IMR-90 (cell line): ENCODE measurements around the gene MYO1D. TPM values are rescaled to one million over a fixed set of nuclear protein-coding genes. Genes with fewer than 3 reads are reported as not detected.
A peak's percentile ranks its signal among the peaks of the same experiment; 100 is the strongest.

ENCODE experiments used
- ATAC-seq: fragments of 200-7000 bp; cut with Tn5 transposase; 2 replicates; pipeline ENCODE4 v1.9.1; 2020; ENCODE audit warnings: low read depth, mild to moderate bottlenecking, moderate library complexity
- BruUV-seq: library from RNA; stranded (reverse); fragments of 400-500 nt; replicated peaks from 2 replicates; lab custom pipeline; 2021; lab: Mats Ljungman, UMichigan
- CTCF ChIA-PET: fragments of 300-600 bp; formaldehyde crosslinking; extraction: SDS; loops from one replicate; lab custom pipeline; 2021; ENCODE audit warnings: antibody characterized with exemption; lab: Yijun Ruan, JAX
- POLR2A ChIA-PET: fragments of 300-600 bp; sonication (Branson Sonifier 250); formaldehyde crosslinking; loops from one replicate; lab custom pipeline; 2022; ENCODE audit warnings: antibody characterized with exemption; ENCODE audit not compliant: unreplicated experiment; lab: Charles Lee
- DNase-seq: peaks from one replicate; pipeline ENCODE4 v3.0.0; 2013
- H2AFZ ChIP-seq: replicated peaks from 2 replicates; pipeline ENCODE3; 2013; ENCODE audit warnings: low read length, mild to moderate bottlenecking; ENCODE audit not compliant: poor library complexity
- H2AK5ac ChIP-seq: 2 replicates; pipeline ENCODE4 v1.6.1; 2013; ENCODE audit warnings: low read depth, low read length, inconsistent platforms
- H2AK9ac ChIP-seq: replicated peaks from 2 replicates; pipeline ENCODE3; 2013; ENCODE audit warnings: mild to moderate bottlenecking, low read depth, low read length, moderate library complexity; ENCODE audit not compliant: poor library complexity
- H2BK120ac ChIP-seq: 2 replicates; pipeline ENCODE4 v1.6.1; 2013; ENCODE audit warnings: low read depth, low read length, inconsistent platforms
- H2BK15ac ChIP-seq: 3 replicates; pipeline ENCODE4 v1.6.1; 2013; ENCODE audit warnings: low read depth, low read length, inconsistent platforms
- H2BK20ac ChIP-seq: 2 replicates; pipeline ENCODE4 v1.6.1; 2013; ENCODE audit warnings: low read depth, mild to moderate bottlenecking, inconsistent platforms, low read length, moderate library complexity
- H2BK5ac ChIP-seq: 2 replicates; pipeline ENCODE4 v1.6.1; 2013; ENCODE audit warnings: mild to moderate bottlenecking, low read depth, low read length, inconsistent platforms; ENCODE audit not compliant: poor library complexity, severe bottlenecking
- H3K14ac ChIP-seq: replicated peaks from 2 replicates; pipeline ENCODE4 v1.6.1; 2013; ENCODE audit warnings: low read depth, low read length, inconsistent platforms
- H3K18ac ChIP-seq: 2 replicates; pipeline ENCODE4 v1.6.1; 2013; ENCODE audit warnings: low read depth, low read length, control low read depth
- H3K23ac ChIP-seq: 2 replicates; pipeline ENCODE4 v1.6.1; 2013; ENCODE audit warnings: low read depth, low read length, inconsistent platforms
- H3K27ac ChIP-seq: 2 replicates; pipeline ENCODE4 v1.5.1; 2013; ENCODE audit warnings: mild to moderate bottlenecking, control low read depth, low read length; ENCODE audit not compliant: insufficient read depth
- H3K27me3 ChIP-seq: 2 replicates; pipeline ENCODE4 v1.6.1; 2013; ENCODE audit warnings: low read length; ENCODE audit not compliant: control insufficient read depth, insufficient read depth
- H3K36me3 ChIP-seq: 2 replicates; pipeline ENCODE4 v1.6.1; 2013; ENCODE audit warnings: low read length, mixed read lengths; ENCODE audit not compliant: control insufficient read depth, insufficient read depth
- H3K4ac ChIP-seq: 2 replicates; pipeline ENCODE4 v1.6.1; 2013; ENCODE audit warnings: low read depth, low read length, inconsistent platforms
- H3K4me1 ChIP-seq: 2 replicates; pipeline ENCODE4 v1.6.1; 2013; ENCODE audit warnings: low read length, mixed read lengths; ENCODE audit not compliant: control insufficient read depth, insufficient read depth
- H3K4me2 ChIP-seq: 2 replicates; pipeline ENCODE4 v1.6.1; 2013; ENCODE audit warnings: low read depth, mild to moderate bottlenecking, control low read depth, low read length, moderate library complexity
- H3K4me3 ChIP-seq: 2 replicates; pipeline ENCODE4 v1.5.1; 2013; ENCODE audit warnings: low read depth, mild to moderate bottlenecking, control low read depth, low read length, moderate library complexity; ENCODE audit not compliant: insufficient read depth
- H3K56ac ChIP-seq: 2 replicates; pipeline ENCODE4 v1.6.1; 2013; ENCODE audit warnings: low read length, inconsistent platforms; ENCODE audit not compliant: insufficient read depth; ENCODE audit errors: extremely low read depth
- H3K79me1 ChIP-seq, 2 experiments: 2 replicates each; pipeline ENCODE4 v1.6.1; 2013; ENCODE audit warnings: low read length in 2 of 2, inconsistent platforms in 1 of 2, low read depth in 1 of 2
- H3K9ac ChIP-seq: 2 replicates; pipeline ENCODE4 v1.6.1; 2013; ENCODE audit warnings: low read depth, low read length, control low read depth
- H3K9me1 ChIP-seq: 2 replicates; pipeline ENCODE4 v1.6.1; 2013; ENCODE audit warnings: low read length, inconsistent platforms; ENCODE audit not compliant: insufficient read depth
- H3K9me3 ChIP-seq: 2 replicates; pipeline ENCODE4 v1.6.1; 2013; ENCODE audit warnings: low read length; ENCODE audit not compliant: control insufficient read depth, insufficient read depth
- H4K20me1 ChIP-seq: 2 replicates; pipeline ENCODE4 v1.6.1; 2013; ENCODE audit warnings: low read length, inconsistent platforms; ENCODE audit not compliant: insufficient read depth
- H4K5ac ChIP-seq: 2 replicates; pipeline ENCODE4 v1.6.1; 2013; ENCODE audit warnings: mild to moderate bottlenecking, low read depth, low read length, control low read depth
- H4K8ac ChIP-seq, 2 experiments: 2 replicates each; pipeline ENCODE4 v1.6.1; 2013; ENCODE audit warnings: low read depth in 2 of 2, low read length in 2 of 2, control low read depth in 1 of 2, inconsistent platforms in 1 of 2
- H4K91ac ChIP-seq: 2 replicates; pipeline ENCODE4 v1.6.1; 2013; ENCODE audit warnings: low read depth, low read length, inconsistent platforms; ENCODE audit not compliant: insufficient read depth
- BHLHE40 ChIP-seq: fragments of 150-350 bp; IDR thresholded peaks from 2 replicates; pipeline ENCODE4 v1.6.1; 2016; ENCODE audit warnings: mild to moderate bottlenecking, low read depth, low read length
- CEBPB ChIP-seq: IDR thresholded peaks from 2 replicates; pipeline ENCODE4 v1.6.1; 2012; ENCODE audit warnings: low read depth, low read length, improper control_type of control experiment
- CHD1 ChIP-seq: IDR thresholded peaks from 2 replicates; pipeline ENCODE4 v1.6.1; 2012; ENCODE audit warnings: low read depth, low read length, improper control_type of control experiment
- CTCF ChIP-seq: conservative IDR thresholded peaks from 2 replicates; pipeline ENCODE4 v1.5.1; 2012; ENCODE audit warnings: mild to moderate bottlenecking, low read depth, low read length, improper control_type of control experiment
- ELK1 ChIP-seq: fragments of 150-350 bp; IDR thresholded peaks from 2 replicates; pipeline ENCODE4 v1.6.1; 2016; ENCODE audit warnings: low read depth, mild to moderate bottlenecking, low read length, moderate library complexity, borderline replicate concordance
- FOS ChIP-seq: fragments of 150-350 bp; IDR thresholded peaks from 2 replicates; pipeline ENCODE4 v1.6.1; 2016; ENCODE audit warnings: low read depth, low read length
- MAFK ChIP-seq: IDR thresholded peaks from 2 replicates; pipeline ENCODE4 v1.6.1; 2012; ENCODE audit warnings: low read depth, low read length, improper control_type of control experiment
- MAZ ChIP-seq: IDR thresholded peaks from 2 replicates; pipeline ENCODE4 v1.6.1; 2012; ENCODE audit warnings: low read depth, mild to moderate bottlenecking, low read length, improper control_type of control experiment, moderate library complexity, borderline replicate concordance
- MXI1 ChIP-seq: IDR thresholded peaks from 2 replicates; pipeline ENCODE4 v1.6.1; 2012; ENCODE audit warnings: low read depth, mild to moderate bottlenecking, low read length, moderate library complexity, borderline replicate concordance
- NFE2L2 ChIP-seq: fragments of 150-350 bp; IDR thresholded peaks from 2 replicates; pipeline ENCODE4 v1.6.1; 2016; ENCODE audit warnings: low read depth, mild to moderate bottlenecking, low read length
- POLR2A ChIP-seq: IDR thresholded peaks from 2 replicates; pipeline ENCODE4 v1.6.1; 2012; ENCODE audit warnings: mild to moderate bottlenecking, low read depth, low read length
- RAD21 ChIP-seq: IDR thresholded peaks from 2 replicates; pipeline ENCODE4 v1.6.1; 2012; ENCODE audit warnings: low read length, improper control_type of control experiment
- RCOR1 ChIP-seq: IDR thresholded peaks from 2 replicates; pipeline ENCODE4 v1.6.1; 2012; ENCODE audit warnings: mild to moderate bottlenecking, low read length, improper control_type of control experiment; ENCODE audit not compliant: insufficient replicate concordance
- RFX5 ChIP-seq: IDR thresholded peaks from 2 replicates; pipeline ENCODE4 v1.8.0; 2012; ENCODE audit warnings: low read depth, mild to moderate bottlenecking, low read length, moderate library complexity
- SMC3 ChIP-seq: fragments of 150-350 bp; IDR thresholded peaks from 2 replicates; pipeline ENCODE4 v1.6.1; 2016; ENCODE audit warnings: low read depth, mild to moderate bottlenecking, antibody characterized with exemption, low read length, moderate library complexity
- USF2 ChIP-seq: fragments of 150-350 bp; IDR thresholded peaks from 2 replicates; pipeline ENCODE4 v1.6.1; 2017; ENCODE audit warnings: mild to moderate bottlenecking, antibody characterized with exemption, low read length, low read depth
- WGBS, 2 experiments: methylation state at CpG; one replicate each; pipeline versions ENCODE4 v1.1.5 to v1.1.7; 2013; ENCODE audit warnings: missing lambda C conversion rate in 2 of 2; ENCODE audit not compliant: insufficient read length in 1 of 2; ENCODE audit errors: extremely low coverage in 2 of 2; 5-methylcytosine and 5-hydroxymethylcytosine counted together
- dilution Hi-C: fragments of 300-500 bp; cut with HindIII; formaldehyde crosslinking; loops from one replicate; pipeline ENCODE4 v1.14.3; 2018; ENCODE audit warnings: low sequenced_read_pairs; ENCODE audit not compliant: unreplicated experiment
- in situ Hi-C: fragments of 300-500 bp; cut with MboI; formaldehyde crosslinking; loops from 3 replicates; pipeline ENCODE4 v1.14.3; 2019; ENCODE audit warnings: low sequenced_read_pairs, inconsistent platforms, mixed read lengths
- intact Hi-C: fragments of 100-400 bp; cut with micrococcal nuclease; formaldehyde crosslinking; loops from 2 replicates; pipeline ENCODE4 v1.10.0; 2022
- polyA plus RNA-seq, 3 experiments: library from polyadenylated mRNA; depleted of rRNA; stranded (reverse); fragments of >200 nt; gene quantifications; 2 replicates each; pipeline ENCODE4 v1.2.3, GENCODE V29; 2012; ENCODE audit warnings: low replicate concordance in 1 of 3
- total RNA-seq: library from RNA; depleted of rRNA; stranded (reverse); fragments of >200 nt; gene quantifications from 2 replicates; pipeline ENCODE4 v1.2.3, GENCODE V29; 2012

Gene MYO1D
- total and polyA plus RNA-seq, 2 of the 4 experiments (the other 2 are of a cell fraction): 0.63 to 0.90 TPM

GRCh38 chr17:32446949-32447348 is 430.0 kb downstream of the MYO1D start:
- no peak overlapping the region for H2BK20ac ChIP-seq
- no peak overlapping the region for H3K4me3 ChIP-seq
- no peak overlapping the region for H3K4ac ChIP-seq
- DNase-seq (no peak), ATAC-seq (no peak)
- no peak overlapping the region for H3K18ac ChIP-seq
- H3K27ac ChIP-seq: no peak overlapping the region
- H3K27me3 ChIP-seq: peaks cover 6% of the 10 kb centered on the region; the same call in 1 of the 2 replicates
- BruUV-seq: no TSS peak
- peaks cover 31% of the 10 kb centered on the region; the same call in 1 of the 2 replicates for H4K20me1 ChIP-seq
- ChIA-PET POLR2A (no interaction called here), CTCF (interaction anchor here (0.7 to 1.0 kb wide), 2 partner anchors 15 to 20 kb away, joined by 4 to 6 read pairs; no protein-coding TSS in a partner anchor)
- TF ChIP-seq ELK1 (no peak), USF2 (no peak), MAZ (no peak), CTCF (no peak), MAFK (no peak), BHLHE40 (no peak), CHD1 (no peak), CEBPB (no peak), RCOR1 (no peak), MXI1 (no peak), RAD21 (no peak), POLR2A (no peak), FOS (no peak), RFX5 (no peak), SMC3 (no peak), NFE2L2 (no peak)
- H3K9me3 ChIP-seq: no peaks in the 10 kb centered on the region
- H2BK120ac ChIP-seq: no peak overlapping the region
- H3K36me3 ChIP-seq: peaks cover 18% of the 10 kb centered on the region
- peaks cover 24 to 32% of the 10 kb centered on the region in 2 experiments for H3K79me1 ChIP-seq
- H4K5ac ChIP-seq: no peak overlapping the region
- no peak overlapping the region for H2AK5ac ChIP-seq
- H2AFZ ChIP-seq: no peak overlapping the region
- no peak overlapping the region for H4K8ac ChIP-seq
- no peak overlapping the region for H2BK15ac ChIP-seq
- H3K4me1 ChIP-seq: peaks cover 6% of the 10 kb centered on the region
- no peak overlapping the region for H2BK5ac ChIP-seq
- H3K23ac ChIP-seq: peak overlapping the region; percentile 84; the same call in 1 of the 2 replicates
- no peak overlapping the region for H3K4me2 ChIP-seq
- intact Hi-C loops (loop anchor here (10.0 kb wide), 1 partner anchor 192 kb away; no protein-coding TSS in a partner anchor), dilution Hi-C loops (no loop called here), in situ Hi-C loops (no loop called here)
- no peak overlapping the region for H4K91ac ChIP-seq
- no peak overlapping the region for H3K9ac ChIP-seq
- H3K56ac ChIP-seq: no peak overlapping the region
- H2AK9ac ChIP-seq: no peak overlapping the region
- H3K9me1 ChIP-seq: peaks cover 3% of the 10 kb centered on the region; the same call in 1 of the 2 replicates
- WGBS, 2 experiments: 92% methylated on average over 2 of the region's 2 CpGs; no CpG with 5 or more reads in 1 of the 2 experiments
- no peak overlapping the region for H3K14ac ChIP-seq
